H1 (cell line): Measurements from ENCODE around the gene LMO4. TPM values are rescaled to one million over a fixed set of nuclear protein-coding genes. Genes with fewer than 3 reads are reported as not detected.

Experiments
- CTCF ChIA-PET: fragments of 300-600 bp; sonication (Branson Sonifier 250); formaldehyde crosslinking; loops from one replicate; lab custom pipeline; 2021; ENCODE audit not compliant: partially characterized antibody; lab: Charles Lee
- POLR2A ChIA-PET: fragments of 300-600 bp; sonication (Branson Sonifier 250); formaldehyde crosslinking; loops from one replicate; lab custom pipeline; 2021; ENCODE audit warnings: inconsistent platforms; ENCODE audit not compliant: partially characterized antibody; lab: Charles Lee
- DNase-seq, 2 experiments: peaks; one replicate each; pipeline versions ENCODE4 v3.0.0 to v3.0.0-alpha.2; 2010 to 2022; ENCODE audit warnings: low spot score in 2 of 2, low read depth in 1 of 2, mixed read lengths in 1 of 2
- FAIRE-seq: peaks from 2 replicates; lab custom pipeline; 2011; peaks lifted over from hg19 to GRCh38; lab: Jason Lieb, UNC
- H2AFZ ChIP-seq: 2 replicates; pipeline ENCODE4 v1.8.1; 2012; ENCODE audit warnings: low read length, inconsistent platforms
- H2AK5ac ChIP-seq: 2 replicates; pipeline ENCODE4 v1.6.1; 2013; ENCODE audit warnings: low read depth, low read length
- H2BK120ac ChIP-seq: replicated peaks from 2 replicates; pipeline ENCODE3; 2013; ENCODE audit warnings: low read depth, low read length, inconsistent platforms
- H2BK12ac ChIP-seq: 2 replicates; pipeline ENCODE4 v1.6.1; 2013; ENCODE audit warnings: low read depth, low read length
- H2BK15ac ChIP-seq: 2 replicates; pipeline ENCODE4 v1.6.1; 2013; ENCODE audit warnings: low read length
- H2BK20ac ChIP-seq: 2 replicates; pipeline ENCODE4 v1.6.1; 2013; ENCODE audit warnings: low read length
- H2BK5ac ChIP-seq: 2 replicates; pipeline ENCODE4 v1.6.1; 2013; ENCODE audit warnings: low read depth, low read length
- H3K14ac ChIP-seq: 2 replicates; pipeline ENCODE4 v1.6.1; 2013; ENCODE audit warnings: inconsistent platforms; ENCODE audit not compliant: insufficient read length
- H3K18ac ChIP-seq: 2 replicates; pipeline ENCODE4 v1.6.1; 2013; ENCODE audit warnings: low read length; ENCODE audit errors: extremely low read depth
- H3K23ac ChIP-seq: 2 replicates; pipeline ENCODE4 v1.6.1; 2013; ENCODE audit warnings: inconsistent platforms; ENCODE audit not compliant: insufficient read length
- H3K23me2 ChIP-seq: 2 replicates; pipeline ENCODE4 v1.6.1; 2013; ENCODE audit warnings: low read depth, low read length
- H3K27ac ChIP-seq: 2 replicates; pipeline ENCODE4 v1.6.1; 2011; ENCODE audit warnings: low read depth, low read length, inconsistent platforms
- H3K27me3 ChIP-seq, 4 experiments: replicated peaks in 1 of 4; 1 replicate in 1 of 4; 2 replicates in 3 of 4; pipeline versions ENCODE4 v1.6.1 to v1.8.1; 2011 to 2013; ENCODE audit warnings: low read length in 3 of 4, mild to moderate bottlenecking in 3 of 4, inconsistent platforms in 2 of 4, mixed read lengths in 2 of 4, moderate library complexity in 1 of 4; ENCODE audit not compliant: control insufficient read depth in 3 of 4, insufficient read depth in 3 of 4; ENCODE audit errors: extremely low read depth in 1 of 4
- H3K36me3 ChIP-seq, 4 experiments: 2 replicates each; pipeline versions ENCODE4 v1.6.1 to v1.8.1; 2011 to 2013; ENCODE audit warnings: mild to moderate bottlenecking in 4 of 4, low read length in 3 of 4, moderate library complexity in 2 of 4, control low read depth in 1 of 4, inconsistent platforms in 1 of 4; ENCODE audit not compliant: insufficient read depth in 4 of 4, control insufficient read depth in 2 of 4
- H3K4ac ChIP-seq: replicated peaks from 2 replicates; pipeline ENCODE3; 2013; ENCODE audit warnings: low read length, low read depth, mixed read lengths, inconsistent platforms; ENCODE audit not compliant: insufficient read length
- H3K4me1 ChIP-seq, 4 experiments: replicated peaks in 1 of 4; 1 replicate in 1 of 4; 2 replicates in 3 of 4; pipeline versions ENCODE4 v1.6.1 to v1.8.1; 2011 to 2013; ENCODE audit warnings: low read length in 3 of 4, inconsistent platforms in 2 of 4, mixed read lengths in 1 of 4; ENCODE audit not compliant: insufficient read depth in 4 of 4, control insufficient read depth in 3 of 4
- H3K4me2 ChIP-seq, 2 experiments: 2 replicates each; pipeline versions ENCODE4 v1.6.1 to v1.8.1; 2011 to 2013; ENCODE audit warnings: low read depth in 2 of 2, low read length in 2 of 2, control low read depth in 1 of 2, inconsistent platforms in 1 of 2, mild to moderate bottlenecking in 1 of 2; ENCODE audit not compliant: insufficient read depth in 1 of 2
- H3K4me3 ChIP-seq, 4 experiments: fragments of 200-600, 300-600 bp in 1 of 4; sonication (generic), shearing (Covaris generic), sonication (Bioruptor Twin) in 1 of 4; 2 replicates each; pipeline versions ENCODE4 v1.5.1 to v1.8.1; 2011 to 2016; ENCODE audit warnings: low read length in 4 of 4, low read depth in 3 of 4, control low read depth in 2 of 4, inconsistent platforms in 2 of 4, mild to moderate bottlenecking in 2 of 4, mixed read lengths in 1 of 4, moderate library complexity in 1 of 4; ENCODE audit not compliant: insufficient read depth in 2 of 4; ENCODE audit errors: extremely low read depth in 1 of 4
- H3K56ac ChIP-seq: replicated peaks from 2 replicates; pipeline ENCODE3; 2013; ENCODE audit warnings: low read depth, mild to moderate bottlenecking, mixed read lengths, low read length, inconsistent platforms; ENCODE audit not compliant: insufficient read length
- H3K79me1 ChIP-seq: 2 replicates; pipeline ENCODE4 v1.6.1; 2013; ENCODE audit warnings: low read depth, low read length, control low read depth
- H3K79me2 ChIP-seq, 2 experiments: 2 replicates each; pipeline versions ENCODE4 v1.6.1 to v1.8.1; 2012 to 2013; ENCODE audit warnings: low read length in 2 of 2, mild to moderate bottlenecking in 2 of 2, inconsistent platforms in 1 of 2; ENCODE audit not compliant: insufficient read depth in 2 of 2, control insufficient read depth in 1 of 2
- H3K9ac ChIP-seq, 4 experiments: replicated peaks in 1 of 4; 1 replicate in 1 of 4; 2 replicates in 3 of 4; pipeline versions ENCODE4 v1.6.1 to v1.8.1; 2011 to 2013; ENCODE audit warnings: low read depth in 3 of 4, low read length in 3 of 4, control low read depth in 2 of 4, mild to moderate bottlenecking in 2 of 4, moderate library complexity in 2 of 4, inconsistent platforms in 1 of 4; ENCODE audit errors: extremely low read depth in 1 of 4
- H3K9me3 ChIP-seq, 2 experiments: 2 replicates each; pipeline versions ENCODE4 v1.6.1 to v1.8.1; 2012 to 2013; ENCODE audit warnings: mild to moderate bottlenecking in 2 of 2, moderate library complexity in 2 of 2, control low read depth in 1 of 2, inconsistent platforms in 1 of 2, low read depth in 1 of 2, low read length in 1 of 2, mixed read lengths in 1 of 2; ENCODE audit not compliant: insufficient read depth in 2 of 2
- H4K20me1 ChIP-seq, 2 experiments: replicated peaks in 1 of 2; 2 replicates each; pipeline versions ENCODE3 to v1.8.1; 2011 to 2013; ENCODE audit warnings: inconsistent platforms in 2 of 2, low read length in 2 of 2, mild to moderate bottlenecking in 1 of 2; ENCODE audit not compliant: insufficient read depth in 2 of 2, control insufficient read depth in 1 of 2
- H4K5ac ChIP-seq: 2 replicates; pipeline ENCODE4 v1.6.1; 2013; ENCODE audit warnings: low read length, low read depth, mixed read lengths, inconsistent platforms; ENCODE audit not compliant: insufficient read length
- H4K8ac ChIP-seq: 2 replicates; pipeline ENCODE4 v1.8.0; 2013; ENCODE audit warnings: mild to moderate bottlenecking, moderate library complexity, low read length, inconsistent platforms; ENCODE audit not compliant: insufficient read depth; ENCODE audit errors: extremely low read depth
- H4K91ac ChIP-seq: replicated peaks from 2 replicates; pipeline ENCODE3; 2013; ENCODE audit warnings: low read length, mixed read lengths, inconsistent platforms; ENCODE audit not compliant: insufficient read length
- ASH2L ChIP-seq: fragments of 200-600, 300-600 bp; sonication (generic); IDR thresholded peaks from one replicate; pipeline ENCODE4 v1.7.1; 2017; ENCODE audit warnings: low read length
- CREB1 ChIP-seq: IDR thresholded peaks from 2 replicates; pipeline ENCODE4 v1.6.1; 2012; ENCODE audit warnings: inconsistent platforms
- EGR1 ChIP-seq: IDR thresholded peaks from 2 replicates; pipeline ENCODE4 v1.6.1; 2011; ENCODE audit warnings: low read depth, low read length, borderline replicate concordance
- EZH2 ChIP-seq: fragments of 200-600 bp; sonication (generic); IDR thresholded peaks from 2 replicates; pipeline ENCODE4 v1.7.1; 2012; ENCODE audit warnings: low read depth, mild to moderate bottlenecking, moderate library complexity, low read length, inconsistent platforms; ENCODE audit not compliant: severe bottlenecking
- GTF2F1 ChIP-seq: IDR thresholded peaks from 2 replicates; pipeline ENCODE4 v1.6.1; 2012; ENCODE audit warnings: low read depth, low read length, improper control_type of control experiment, borderline replicate concordance
- JUN ChIP-seq: IDR thresholded peaks from 2 replicates; pipeline ENCODE4 v1.6.1; 2011; ENCODE audit warnings: low read depth, mild to moderate bottlenecking, improper control_type of control experiment, low read length
- NANOG ChIP-seq: IDR thresholded peaks from 2 replicates; pipeline ENCODE4 v1.6.1; 2011; ENCODE audit warnings: low read length, low read depth, mild to moderate bottlenecking, inconsistent platforms; ENCODE audit not compliant: insufficient read depth, poor library complexity, severe bottlenecking
- POLR2AphosphoS5 ChIP-seq: IDR thresholded peaks from 2 replicates; pipeline ENCODE4 v1.6.1; 2011; ENCODE audit warnings: low read depth, low read length
- RAD21 ChIP-seq, 2 experiments: IDR thresholded peaks in 1 of 2; conservative IDR thresholded peaks in 1 of 2; 2 replicates each; pipeline ENCODE4 v1.6.1; 2011; ENCODE audit warnings: low read depth in 2 of 2, low read length in 2 of 2, improper control_type of control experiment in 1 of 2, inconsistent platforms in 1 of 2, mild to moderate bottlenecking in 1 of 2, moderate library complexity in 1 of 2
- SP2 ChIP-seq: IDR thresholded peaks from 2 replicates; pipeline ENCODE4 v1.6.1; 2012; ENCODE audit warnings: mild to moderate bottlenecking, low read length, inconsistent platforms
- SRF ChIP-seq: IDR thresholded peaks from 2 replicates; pipeline ENCODE4 v1.6.1; 2011; ENCODE audit warnings: mild to moderate bottlenecking, low read depth, low read length, moderate library complexity
- WGBS, 2 experiments: shearing (Covaris generic) in 1 of 2; methylation state at CpG; one replicate each; pipeline versions ENCODE4 v1.1.6 to v1.1.7; 2013 to 2015; ENCODE audit warnings: low lambda C conversion rate in 2 of 2, mixed read lengths in 2 of 2, inconsistent platforms in 1 of 2, low coverage in 1 of 2, missing lambda C conversion rate in 1 of 2; ENCODE audit not compliant: insufficient replicate concordance in 2 of 2, insufficient coverage in 1 of 2, insufficient read length in 1 of 2; ENCODE audit errors: extremely low coverage in 1 of 2, missing lambda C conversion rate in 1 of 2; 5-methylcytosine and 5-hydroxymethylcytosine counted together
- polyA plus RNA-seq, 7 experiments: library from polyadenylated mRNA; depleted of rRNA in 3 of 7; stranded (reverse) in 5 of 7; unstranded in 2 of 7; fragments of >200 nt in 5 of 7; fragments of 200-250 nt in 2 of 7; gene quantifications; 1 replicate in 5 of 7; 2 replicates in 1 of 7; 4 replicates in 1 of 7; pipeline versions ENCODE4 v1.2.1 to v1.2.3, GENCODE V29; 2011 to 2013; ENCODE audit warnings: missing spikeins in 2 of 7, mixed read lengths in 2 of 7
- total RNA-seq: library from RNA; stranded (reverse); fragmentation: NEBNext Ultra II Directional; extraction: Animal tissue kit (Norgen Biotek cat#: 25700); gene quantifications from 2 replicates; pipeline ENCODE4 v1.2.1, GENCODE V29; 2021
- TF ChIP-seq, protein P1 (sequence below): IDR thresholded peaks from 2 replicates; pipeline ENCODE4 v1.6.1; 2012; ENCODE audit warnings: low read length, inconsistent platforms

Gene LMO4
- total and polyA plus RNA-seq, 2 of the 8 experiments (the other 6 are each of a cell fraction or from before 2014, with no cell fraction given): 71.7 to 98.7 TPM

GRCh38 chr1:87318056-87318650, 10.5 kb upstream of the LMO4 start:
- H3K36me3 ChIP-seq: no peaks in the 10 kb centered on the region
- no peak overlapping the region for H4K91ac ChIP-seq
- no peak overlapping the region for H3K23ac ChIP-seq
- 91% methylated on average over 5 of the region's 5 CpGs; no CpG with 5 or more reads in 1 of the 2 experiments for WGBS, 2 experiments
- no peak overlapping the region for H2BK15ac ChIP-seq
- H3K23me2 ChIP-seq: no peaks in the 10 kb centered on the region; the same call in 1 of the 2 replicates
- no peak overlapping the region for H3K18ac ChIP-seq
- no peak overlapping the region for H3K4ac ChIP-seq
- FAIRE-seq (no peak), DNase-seq (no peak)
- no peak overlapping the region for H2BK120ac ChIP-seq
- H3K27me3 ChIP-seq: no peaks in the 10 kb centered on the region
- H3K14ac ChIP-seq: no peak overlapping the region
- H3K4me1 ChIP-seq: no peaks in the 10 kb centered on the region
- no peaks in the 10 kb centered on the region for H3K79me2 ChIP-seq
- no peaks in the 10 kb centered on the region for H3K79me1 ChIP-seq
- H4K8ac ChIP-seq: no peak overlapping the region
- POLR2A ChIA-PET: interaction anchor here (1.9 to 2.4 kb wide), 2 partner anchors 10 to 13 kb away, joined by 7 to 9 read pairs; partner anchors contain the start of gene LMO4
- CTCF ChIA-PET: interaction anchor here (0.6 to 0.8 kb wide), 2 partner anchors 60 to 789 kb away, joined by 3 read pairs; no protein-coding TSS in a partner anchor
- no peak overlapping the region for H3K9ac ChIP-seq
- no peak overlapping the region for H3K4me3 ChIP-seq
- no peak overlapping the region for H2BK5ac ChIP-seq
- H2BK12ac ChIP-seq: no peak overlapping the region
- H4K20me1 ChIP-seq: no peaks in the 10 kb centered on the region
- no peak overlapping the region for H4K5ac ChIP-seq
- H2AFZ ChIP-seq: no peak overlapping the region
- H2BK20ac ChIP-seq: no peak overlapping the region
- no peaks in the 10 kb centered on the region for H3K9me3 ChIP-seq
- H3K4me2 ChIP-seq: no peak overlapping the region
- no peak overlapping the region for H2AK5ac ChIP-seq
- H3K56ac ChIP-seq: no peak overlapping the region
- no peak overlapping the region for H3K27ac ChIP-seq
- TF ChIP-seq JUN: no peak
- no peak for TF ChIP-seq CREB1
- no peak for TF ChIP-seq EZH2
- TF ChIP-seq NANOG: no peak
- no peak for TF ChIP-seq GTF2F1
- no peak for TF ChIP-seq SRF
- TF ChIP-seq, protein P1, sequence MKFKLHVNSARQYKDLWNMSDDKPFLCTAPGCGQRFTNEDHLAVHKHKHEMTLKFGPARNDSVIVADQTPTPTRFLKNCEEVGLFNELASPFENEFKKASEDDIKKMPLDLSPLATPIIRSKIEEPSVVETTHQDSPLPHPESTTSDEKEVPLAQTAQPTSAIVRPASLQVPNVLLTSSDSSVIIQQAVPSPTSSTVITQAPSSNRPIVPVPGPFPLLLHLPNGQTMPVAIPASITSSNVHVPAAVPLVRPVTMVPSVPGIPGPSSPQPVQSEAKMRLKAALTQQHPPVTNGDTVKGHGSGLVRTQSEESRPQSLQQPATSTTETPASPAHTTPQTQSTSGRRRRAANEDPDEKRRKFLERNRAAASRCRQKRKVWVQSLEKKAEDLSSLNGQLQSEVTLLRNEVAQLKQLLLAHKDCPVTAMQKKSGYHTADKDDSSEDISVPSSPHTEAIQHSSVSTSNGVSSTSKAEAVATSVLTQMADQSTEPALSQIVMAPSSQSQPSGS: no peak
- TF ChIP-seq SP2: no peak
- TF ChIP-seq EGR1: no peak
- no peak for TF ChIP-seq RAD21 (IDR thresholded peaks at IDR 0.05 in 1 of 2, conservative IDR thresholded peaks at IDR 0.05 in 1 of 2; ENCODE audit: low read depth in 2 of 2, low read length in 2 of 2)
- no peak for TF ChIP-seq POLR2AphosphoS5
- TF ChIP-seq ASH2L: no peak
